NB4 (cell line): Measurements from ENCODE around the gene CAMK2D.

ENCODE experiments used
- MYC ChIP-seq: IDR thresholded peaks from 2 replicates; pipeline ENCODE4 v1.6.1; 2011; ENCODE audit warnings: low read depth, low read length
- POLR2A ChIP-seq: IDR thresholded peaks from 2 replicates; pipeline ENCODE4 v1.6.1; 2011; ENCODE audit warnings: mild to moderate bottlenecking; ENCODE audit not compliant: insufficient read length; ENCODE audit errors: extremely low read depth
- TF ChIP-seq, protein P1 (sequence below): IDR thresholded peaks from one replicate; pipeline ENCODE4 v1.5.1; 2012; ENCODE audit warnings: low read depth, low read length
- TF ChIP-seq, protein P2 (sequence below): IDR thresholded peaks from 2 replicates; pipeline ENCODE4 v1.6.1; 2011; ENCODE audit warnings: low read depth, low read length

DNA sequence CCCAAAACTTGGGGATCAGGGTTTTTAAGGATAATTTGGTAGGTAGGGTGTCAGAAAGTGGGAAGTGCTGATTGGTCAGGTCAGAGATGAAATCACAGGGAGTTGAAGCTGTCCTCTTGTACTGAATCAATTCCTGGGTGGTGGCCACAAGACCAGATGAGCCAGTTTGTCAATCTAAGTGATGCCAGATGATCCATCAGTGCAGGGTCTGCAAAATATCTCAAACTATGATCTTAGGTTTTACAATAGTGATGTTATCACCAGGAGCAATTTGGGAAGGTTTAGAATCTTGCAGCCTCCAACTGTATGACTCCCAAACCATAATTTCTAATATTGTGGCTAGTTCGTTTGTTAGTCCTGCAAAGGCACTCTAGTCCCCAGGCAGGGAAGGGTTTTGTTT, 43.3 kb downstream of the CAMK2D start:
- TF ChIP-seq, protein P1, sequence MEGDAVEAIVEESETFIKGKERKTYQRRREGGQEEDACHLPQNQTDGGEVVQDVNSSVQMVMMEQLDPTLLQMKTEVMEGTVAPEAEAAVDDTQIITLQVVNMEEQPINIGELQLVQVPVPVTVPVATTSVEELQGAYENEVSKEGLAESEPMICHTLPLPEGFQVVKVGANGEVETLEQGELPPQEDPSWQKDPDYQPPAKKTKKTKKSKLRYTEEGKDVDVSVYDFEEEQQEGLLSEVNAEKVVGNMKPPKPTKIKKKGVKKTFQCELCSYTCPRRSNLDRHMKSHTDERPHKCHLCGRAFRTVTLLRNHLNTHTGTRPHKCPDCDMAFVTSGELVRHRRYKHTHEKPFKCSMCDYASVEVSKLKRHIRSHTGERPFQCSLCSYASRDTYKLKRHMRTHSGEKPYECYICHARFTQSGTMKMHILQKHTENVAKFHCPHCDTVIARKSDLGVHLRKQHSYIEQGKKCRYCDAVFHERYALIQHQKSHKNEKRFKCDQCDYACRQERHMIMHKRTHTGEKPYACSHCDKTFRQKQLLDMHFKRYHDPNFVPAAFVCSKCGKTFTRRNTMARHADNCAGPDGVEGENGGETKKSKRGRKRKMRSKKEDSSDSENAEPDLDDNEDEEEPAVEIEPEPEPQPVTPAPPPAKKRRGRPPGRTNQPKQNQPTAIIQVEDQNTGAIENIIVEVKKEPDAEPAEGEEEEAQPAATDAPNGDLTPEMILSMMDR = no peak
- TF ChIP-seq POLR2A (no peak), MYC (no peak)
- TF ChIP-seq, protein P2, sequence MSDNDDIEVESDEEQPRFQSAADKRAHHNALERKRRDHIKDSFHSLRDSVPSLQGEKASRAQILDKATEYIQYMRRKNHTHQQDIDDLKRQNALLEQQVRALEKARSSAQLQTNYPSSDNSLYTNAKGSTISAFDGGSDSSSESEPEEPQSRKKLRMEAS = no peak
